SK-N-SH (cell line): Measurements from ENCODE around the gene TBC1D12.

Source experiments
- CHD2 ChIP-seq: fragments of 150-350 bp; IDR thresholded peaks from 2 replicates; pipeline ENCODE4 v1.6.1; 2018; ENCODE audit warnings: low read length; ENCODE audit not compliant: partially characterized antibody
- EZH2phosphoT487 ChIP-seq: fragments of 200-600 bp; sonication (generic); IDR thresholded peaks from 2 replicates; pipeline ENCODE4 v1.6.1; 2017; ENCODE audit warnings: low read depth, mixed run types, mild to moderate bottlenecking, antibody characterized with exemption, moderate library complexity, borderline replicate concordance
- FOSL2 ChIP-seq: IDR thresholded peaks from 2 replicates; pipeline ENCODE4 v1.4.0; 2012; ENCODE audit warnings: low read depth, mild to moderate bottlenecking, moderate library complexity, borderline replicate concordance
- GATA2 ChIP-seq: sonication (generic); formaldehyde crosslinking; IDR thresholded peaks from 2 replicates; pipeline ENCODE4 v1.5.0; 2020; ENCODE audit warnings: mild to moderate bottlenecking, missing genetic modification reagents
- JUND ChIP-seq: IDR thresholded peaks from 2 replicates; pipeline ENCODE4 v1.4.0; 2012
- MAX ChIP-seq: IDR thresholded peaks from 2 replicates; pipeline ENCODE4 v1.4.0; 2012; ENCODE audit warnings: low read depth
- MXI1 ChIP-seq: IDR thresholded peaks from 2 replicates; pipeline ENCODE4 v1.6.1; 2012; ENCODE audit warnings: mild to moderate bottlenecking, low read depth, low read length, improper control_type of control experiment
- POLR2AphosphoS5 ChIP-seq: IDR thresholded peaks from 2 replicates; pipeline ENCODE4 v1.6.1; 2012; ENCODE audit warnings: low read depth, low read length
- RFX5 ChIP-seq: IDR thresholded peaks from 2 replicates; pipeline ENCODE4 v1.6.1; 2012; ENCODE audit warnings: mild to moderate bottlenecking, improper control_type of control experiment, low read length
- SMC3 ChIP-seq: IDR thresholded peaks from 2 replicates; pipeline ENCODE4 v1.6.1; 2012; ENCODE audit warnings: low read depth, low read length, improper control_type of control experiment
- TAF1 ChIP-seq: IDR thresholded peaks from 2 replicates; pipeline ENCODE4 v1.6.1; 2012; ENCODE audit warnings: low read depth, mild to moderate bottlenecking, low read length, moderate library complexity, borderline replicate concordance
- TCF12 ChIP-seq: IDR thresholded peaks from 2 replicates; pipeline ENCODE4 v1.4.0; 2012
- TF ChIP-seq, protein P1 (sequence below): fragments of 200-600 bp; sonication (generic); IDR thresholded peaks from 2 replicates; pipeline ENCODE4 v1.6.1; 2017; ENCODE audit warnings: antibody characterized with exemption, mild to moderate bottlenecking, moderate library complexity
- TF ChIP-seq, protein P2 (sequence below): IDR thresholded peaks from 2 replicates; pipeline ENCODE4 v1.4.0; 2012; ENCODE audit warnings: low read depth, borderline replicate concordance

- TF ChIP-seq, protein P1, sequence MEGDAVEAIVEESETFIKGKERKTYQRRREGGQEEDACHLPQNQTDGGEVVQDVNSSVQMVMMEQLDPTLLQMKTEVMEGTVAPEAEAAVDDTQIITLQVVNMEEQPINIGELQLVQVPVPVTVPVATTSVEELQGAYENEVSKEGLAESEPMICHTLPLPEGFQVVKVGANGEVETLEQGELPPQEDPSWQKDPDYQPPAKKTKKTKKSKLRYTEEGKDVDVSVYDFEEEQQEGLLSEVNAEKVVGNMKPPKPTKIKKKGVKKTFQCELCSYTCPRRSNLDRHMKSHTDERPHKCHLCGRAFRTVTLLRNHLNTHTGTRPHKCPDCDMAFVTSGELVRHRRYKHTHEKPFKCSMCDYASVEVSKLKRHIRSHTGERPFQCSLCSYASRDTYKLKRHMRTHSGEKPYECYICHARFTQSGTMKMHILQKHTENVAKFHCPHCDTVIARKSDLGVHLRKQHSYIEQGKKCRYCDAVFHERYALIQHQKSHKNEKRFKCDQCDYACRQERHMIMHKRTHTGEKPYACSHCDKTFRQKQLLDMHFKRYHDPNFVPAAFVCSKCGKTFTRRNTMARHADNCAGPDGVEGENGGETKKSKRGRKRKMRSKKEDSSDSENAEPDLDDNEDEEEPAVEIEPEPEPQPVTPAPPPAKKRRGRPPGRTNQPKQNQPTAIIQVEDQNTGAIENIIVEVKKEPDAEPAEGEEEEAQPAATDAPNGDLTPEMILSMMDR: no peak
- no peak for TF ChIP-seq TCF12
- TF ChIP-seq POLR2AphosphoS5: no peak
- TF ChIP-seq MXI1: no peak
- no peak for TF ChIP-seq MAX
- no peak for TF ChIP-seq FOSL2
- TF ChIP-seq JUND: no peak
- no peak for TF ChIP-seq SMC3
- TF ChIP-seq RFX5: no peak
- TF ChIP-seq, protein P2, sequence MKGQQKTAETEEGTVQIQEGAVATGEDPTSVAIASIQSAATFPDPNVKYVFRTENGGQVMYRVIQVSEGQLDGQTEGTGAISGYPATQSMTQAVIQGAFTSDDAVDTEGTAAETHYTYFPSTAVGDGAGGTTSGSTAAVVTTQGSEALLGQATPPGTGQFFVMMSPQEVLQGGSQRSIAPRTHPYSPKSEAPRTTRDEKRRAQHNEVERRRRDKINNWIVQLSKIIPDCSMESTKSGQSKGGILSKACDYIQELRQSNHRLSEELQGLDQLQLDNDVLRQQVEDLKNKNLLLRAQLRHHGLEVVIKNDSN: no peak
- no peak for TF ChIP-seq CHD2
- no peak for TF ChIP-seq GATA2 (CRISPR knock-in tag)
- TF ChIP-seq EZH2phosphoT487: no peak
- TF ChIP-seq TAF1: no peak
Measured at GRCh38 chr10:94383530-94383929, 18.8 kb upstream of the TBC1D12 start.
